Neuronal stem cell (in vitro differentiated cells): ENCODE measurements around the gene SEZ6L2.
"Not testable (repeated sequence)": the region's sequence is repeated elsewhere in the genome, so short reads cannot be mapped to it uniquely, and the experiment has no call there.

Experiments
- DNase-seq: peaks from one replicate; pipeline ENCODE4 v3.0.0-alpha.2; 2013; ENCODE audit warnings: low spot score
- H2AFZ ChIP-seq: one replicate; pipeline ENCODE4 v1.6.1; 2013; ENCODE audit warnings: mild to moderate bottlenecking, low read length, inconsistent platforms
- H2AK5ac ChIP-seq: 2 replicates; pipeline ENCODE4 v1.6.1; 2013; ENCODE audit warnings: low read depth, mild to moderate bottlenecking, inconsistent platforms, low read length, moderate library complexity, mixed read lengths
- H2BK120ac ChIP-seq: 2 replicates; pipeline ENCODE4 v1.6.1; 2013; ENCODE audit warnings: low read depth, mild to moderate bottlenecking, inconsistent platforms, low read length, moderate library complexity, mixed read lengths
- H2BK12ac ChIP-seq: one replicate; pipeline ENCODE4 v1.6.1; 2013; ENCODE audit warnings: low read length, inconsistent platforms
- H2BK15ac ChIP-seq: 2 replicates; pipeline ENCODE4 v1.6.1; 2013; ENCODE audit warnings: mild to moderate bottlenecking, low read length, inconsistent platforms, mixed read lengths
- H2BK5ac ChIP-seq: one replicate; pipeline ENCODE4 v1.6.1; 2013; ENCODE audit warnings: inconsistent platforms, mild to moderate bottlenecking, low read length, moderate library complexity
- H3K14ac ChIP-seq: one replicate; pipeline ENCODE4 v1.6.1; 2013; ENCODE audit warnings: low read length, inconsistent platforms
- H3K18ac ChIP-seq: 2 replicates; pipeline ENCODE4 v1.6.1; 2013; ENCODE audit warnings: low read length, inconsistent platforms
- H3K23ac ChIP-seq: 2 replicates; pipeline ENCODE4 v1.6.1; 2013; ENCODE audit warnings: low read depth, mild to moderate bottlenecking, mixed read lengths, low read length, inconsistent platforms; ENCODE audit not compliant: poor library complexity
- H3K27ac ChIP-seq: replicated peaks from 3 replicates; pipeline ENCODE4 v1.5.1; 2013; ENCODE audit warnings: low read length, inconsistent platforms
- H3K27me3 ChIP-seq, 3 experiments: 2 replicates each; pipeline ENCODE4 v1.6.1; 2013; ENCODE audit warnings: low read length in 3 of 3, mild to moderate bottlenecking in 2 of 3, inconsistent platforms in 1 of 3, low read depth in 1 of 3, mixed read lengths in 1 of 3, moderate library complexity in 1 of 3; ENCODE audit not compliant: control insufficient read depth in 3 of 3, insufficient read depth in 3 of 3
- H3K36me3 ChIP-seq, 2 donors: replicated peaks in 1 of 2; 2 replicates each; pipeline ENCODE4 v1.6.1; 2013; ENCODE audit warnings: low read length in 2 of 2; ENCODE audit not compliant: control insufficient read depth in 2 of 2, insufficient read depth in 2 of 2
- H3K4ac ChIP-seq: 2 replicates; pipeline ENCODE4 v1.6.1; 2013; ENCODE audit warnings: inconsistent platforms, mild to moderate bottlenecking, low read length, moderate library complexity
- H3K4me1 ChIP-seq, 2 donors: 1 replicate in 1 of 2; 2 replicates in 1 of 2; pipeline ENCODE4 v1.6.1; 2013; ENCODE audit warnings: low read length in 2 of 2, low read depth in 1 of 2; ENCODE audit not compliant: control insufficient read depth in 2 of 2, insufficient read depth in 1 of 2
- H3K4me2 ChIP-seq: one replicate; pipeline ENCODE4 v1.6.1; 2013; ENCODE audit warnings: mild to moderate bottlenecking, low read length, inconsistent platforms; ENCODE audit not compliant: insufficient read depth, poor library complexity, severe bottlenecking
- H3K4me3 ChIP-seq, 2 donors: 2 replicates each; pipeline ENCODE4 v1.5.1; 2013; ENCODE audit warnings: low read length in 2 of 2, mild to moderate bottlenecking in 2 of 2, inconsistent platforms in 1 of 2, moderate library complexity in 1 of 2
- H3K79me1 ChIP-seq: one replicate; pipeline ENCODE4 v1.6.1; 2013; ENCODE audit warnings: low read depth, mild to moderate bottlenecking, inconsistent platforms, low read length, moderate library complexity
- H3K9ac ChIP-seq: one replicate; pipeline ENCODE4 v1.6.1; 2013; ENCODE audit warnings: mild to moderate bottlenecking, low read depth, low read length, inconsistent platforms; ENCODE audit not compliant: poor library complexity
- H3K9me3 ChIP-seq, 2 donors: replicated peaks in 1 of 2; 2 replicates each; pipeline versions ENCODE3 to v1.6.1; 2013; ENCODE audit warnings: low read length in 2 of 2, mild to moderate bottlenecking in 2 of 2, inconsistent platforms in 1 of 2, low read depth in 1 of 2, mixed read lengths in 1 of 2, moderate library complexity in 1 of 2; ENCODE audit not compliant: control insufficient read depth in 2 of 2, insufficient read depth in 1 of 2
- H4K8ac ChIP-seq: one replicate; pipeline ENCODE4 v1.6.1; 2013; ENCODE audit warnings: low read depth, mild to moderate bottlenecking, inconsistent platforms, low read length, moderate library complexity
- H4K91ac ChIP-seq: one replicate; pipeline ENCODE4 v1.6.1; 2013; ENCODE audit warnings: low read length, low read depth, mild to moderate bottlenecking, inconsistent platforms; ENCODE audit not compliant: poor library complexity
- WGBS, 2 donors: extraction: QIAGEN DNeasy Blood & Tissue Kit; methylation state at CpG; one replicate each; pipeline ENCODE4 v1.1.7; 2013; ENCODE audit warnings: missing lambda C conversion rate in 2 of 2, mixed read lengths in 1 of 2; ENCODE audit not compliant: insufficient read length in 2 of 2, insufficient replicate concordance in 1 of 2; ENCODE audit errors: extremely low coverage in 2 of 2; 5-methylcytosine and 5-hydroxymethylcytosine counted together

Gene SEZ6L2

DNA sequence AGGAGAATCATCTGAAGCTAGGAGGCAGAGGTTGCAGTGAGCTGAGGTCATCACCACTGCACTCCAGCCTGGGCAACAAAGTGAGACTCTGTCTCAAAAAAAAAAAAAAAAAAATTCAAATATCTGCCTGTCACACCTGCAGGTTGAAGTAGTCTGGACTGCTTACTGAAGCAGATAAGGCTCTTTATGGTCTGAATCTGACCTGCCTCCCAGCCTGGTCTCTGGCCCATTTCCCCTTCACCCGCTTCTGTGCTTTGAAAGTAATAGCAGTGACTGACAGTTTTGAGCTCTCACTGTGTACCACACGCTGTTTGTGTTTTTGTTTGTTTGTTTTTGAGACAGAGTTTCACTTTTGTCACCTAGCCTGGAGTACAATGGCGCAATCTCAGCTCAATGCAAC lies 5.8 kb downstream of the SEZ6L2 start:
- Histone ChIP-seq H3K23ac (no peak overlapping the region), H3K14ac (no peak overlapping the region), H2AK5ac (no peak overlapping the region)

GRCh38 chr16:29892458-29892813 lies 6.9 kb downstream of the SEZ6L2 start:
- no peak overlapping the region for H2BK12ac ChIP-seq
- no peak overlapping the region for H2BK5ac ChIP-seq
- no peak overlapping the region for H2AK5ac ChIP-seq
- no CpG with 5 or more reads among the region's 6 CpGs for WGBS, 2 donors
- H3K18ac ChIP-seq = no peak overlapping the region
- H3K4ac ChIP-seq = no peak overlapping the region
- H3K9me3 ChIP-seq = no peaks in the 10 kb centered on the region
- H3K27ac ChIP-seq = no peak overlapping the region
- no peaks in the 10 kb centered on the region for H3K36me3 ChIP-seq
- no peak overlapping the region for H3K9ac ChIP-seq
- no peak for DNase-seq
- no peak overlapping the region for H4K8ac ChIP-seq
- H3K4me2 ChIP-seq = no peak overlapping the region
- H3K14ac ChIP-seq = no peak overlapping the region
- H2AFZ ChIP-seq = no peak overlapping the region
- no peak overlapping the region for H2BK15ac ChIP-seq
- no peak overlapping the region for H3K23ac ChIP-seq
- H3K4me1 ChIP-seq = peaks cover 0 to 5% of the 10 kb centered on the region in 2 donors
- H3K4me3 ChIP-seq = no peak overlapping the region
- no peak overlapping the region for H4K91ac ChIP-seq
- peaks cover 1% of the 10 kb centered on the region for H3K79me1 ChIP-seq
- no peak overlapping the region for H2BK120ac ChIP-seq
- no peaks in the 10 kb centered on the region for H3K27me3 ChIP-seq

More for the DNA sequence above, 5.8 kb downstream of the SEZ6L2 start:
- Histone ChIP-seq H3K9ac (no peak overlapping the region), H4K91ac (no peak overlapping the region), H3K4me3 (no peak overlapping the region), H2BK15ac (no peak overlapping the region), H3K4ac (no peak overlapping the region), H3K79me1 (no peaks in the 10 kb centered on the region), H3K18ac (no peak overlapping the region), H3K27me3 (peaks cover 0 to 7% (median 1%) of the 10 kb centered on the region in 3 experiments), H3K36me3 (no peaks in the 10 kb centered on the region), H2AFZ (no peak overlapping the region), H3K4me1 (peaks cover 9 to 14% of the 10 kb centered on the region in 2 donors), H2BK12ac (no peak overlapping the region), H2BK120ac (no peak overlapping the region), H3K9me3 (no peaks in the 10 kb centered on the region), H3K27ac (no peak overlapping the region), H3K4me2 (no peak overlapping the region), H4K8ac (no peak overlapping the region), H2BK5ac (no peak overlapping the region)
- no CpG with 5 or more reads among the region's 3 CpGs for WGBS, 2 donors
- DNase-seq = no peak

GRCh38 chr16:29891525-29892457 lies 7.6 kb downstream of the SEZ6L2 start:
- no CpG with 5 or more reads among the region's 10 CpGs for WGBS, 2 donors
- H2BK120ac ChIP-seq = no peak overlapping the region
- H3K4me3 ChIP-seq = no peak overlapping the region
- H3K14ac ChIP-seq = no peak overlapping the region
- no peak overlapping the region for H3K27ac ChIP-seq
- H3K9me3 ChIP-seq = no peaks in the 10 kb centered on the region
- no peak overlapping the region for H2AFZ ChIP-seq
- no peak overlapping the region for H3K23ac ChIP-seq
- no peak overlapping the region for H2BK5ac ChIP-seq
- H2BK15ac ChIP-seq = no peak overlapping the region
- no peak for DNase-seq
- H4K8ac ChIP-seq = no peak overlapping the region
- peaks cover 0 to 3% of the 10 kb centered on the region in 2 donors for H3K4me1 ChIP-seq
- H3K79me1 ChIP-seq = peaks cover 1% of the 10 kb centered on the region
- no peak overlapping the region for H2BK12ac ChIP-seq
- H3K4ac ChIP-seq = no peak overlapping the region
- H4K91ac ChIP-seq = no peak overlapping the region
- no peaks in the 10 kb centered on the region for H3K36me3 ChIP-seq
- no peak overlapping the region for H3K18ac ChIP-seq
- H3K9ac ChIP-seq = no peak overlapping the region
- no peak overlapping the region for H2AK5ac ChIP-seq
- H3K4me2 ChIP-seq = no peak overlapping the region
- H3K27me3 ChIP-seq = no peaks in the 10 kb centered on the region

- H3K27me3 ChIP-seq, H2BK12ac ChIP-seq, H3K23ac ChIP-seq, H3K9me3 ChIP-seq, H3K4me3 ChIP-seq, H3K4me2 ChIP-seq, H3K4ac ChIP-seq, H3K79me1 ChIP-seq, DNase-seq, H2AFZ ChIP-seq, H3K9ac ChIP-seq, H3K14ac ChIP-seq, H4K91ac ChIP-seq, H3K36me3 ChIP-seq, H2BK15ac ChIP-seq, H3K27ac ChIP-seq, H2BK120ac ChIP-seq, H2BK5ac ChIP-seq, H3K18ac ChIP-seq, H2AK5ac ChIP-seq, H3K4me1 ChIP-seq, H4K8ac ChIP-seq: not testable (repeated sequence)
- no CpG with 5 or more reads among the region's 3 CpGs for WGBS, 2 donors
These were observed 10.0 kb downstream of the SEZ6L2 start for GRCh38 chr16:29889372-29889771.
